Brain microvascular endothelial cell (primary cell): Measurements from ENCODE around the gene NXN.

Source experiments
- DNase-seq: peaks from one replicate; pipeline ENCODE4 v3.0.0-alpha.2; 2020
- H3K27ac ChIP-seq: fragments of 250-450 bp; sonication (Bioruptor Pico); 2 replicates; pipeline ENCODE4 v1.5.1; 2020; ENCODE audit warnings: mild to moderate bottlenecking, moderate library complexity
- H3K27me3 ChIP-seq: fragments of 250-450 bp; sonication (Bioruptor Pico); replicated peaks from 2 replicates; pipeline ENCODE4 v1.5.1; 2020; ENCODE audit warnings: mild to moderate bottlenecking
- H3K36me3 ChIP-seq: fragments of 250-450 bp; sonication (Bioruptor Pico); replicated peaks from 2 replicates; pipeline ENCODE4 v1.5.1; 2020; ENCODE audit warnings: mild to moderate bottlenecking
- H3K4me3 ChIP-seq: 2 replicates; pipeline ENCODE4 v1.5.1; 2011; ENCODE audit warnings: low read depth, mild to moderate bottlenecking, control low read depth, low read length, moderate library complexity
- CTCF ChIP-seq: IDR thresholded peaks from 2 replicates; pipeline ENCODE4 v1.5.1; 2011; ENCODE audit warnings: low read depth, mild to moderate bottlenecking, moderate library complexity, low read length, control low read depth, inconsistent platforms; ENCODE audit errors: missing control alignments
- in situ Hi-C: cut with HindIII; loops from 2 replicates; pipeline ENCODE4 v1.10.0; 2017; ENCODE audit warnings: low sequenced_read_pairs, low pct_ligation_motif_present

Gene NXN

GRCh38 chr17:962670-963069 is 16.9 kb downstream of the NXN start:
- in situ Hi-C loops: no loop called here
- Histone ChIP-seq H3K27me3 (no peaks in the 10 kb centered on the region), H3K27ac (no peak overlapping the region), H3K36me3 (no peaks in the 10 kb centered on the region), H3K4me3 (no peak overlapping the region)
- no peak for TF ChIP-seq CTCF
- DNase-seq: no peak

- Histone ChIP-seq H3K4me3 (no peak overlapping the region), H3K27me3 (no peaks in the 10 kb centered on the region), H3K27ac (no peak overlapping the region), H3K36me3 (no peaks in the 10 kb centered on the region)
- in situ Hi-C loops: no loop called here
- no peak for TF ChIP-seq CTCF
- no peak for DNase-seq
Measured at GRCh38 chr17:962166-962565, 17.4 kb downstream of the NXN start.

GRCh38 chr17:958712-959451 is 20.7 kb downstream of the NXN start:
- in situ Hi-C loops: no loop called here

GRCh38 chr17:957856-958421 is 21.6 kb downstream of the NXN start:
- DNase-seq: no peak
- H3K4me3 ChIP-seq: no peak overlapping the region
- no peaks in the 10 kb centered on the region for H3K27me3 ChIP-seq
- H3K36me3 ChIP-seq: no peaks in the 10 kb centered on the region
- in situ Hi-C loops: no loop called here
- no peak for TF ChIP-seq CTCF
- H3K27ac ChIP-seq: no peak overlapping the region

More at GRCh38 chr17:958712-959451, 20.7 kb downstream of the NXN start:
- Histone ChIP-seq H3K27me3 (no peaks in the 10 kb centered on the region), H3K27ac (no peak overlapping the region), H3K36me3 (no peaks in the 10 kb centered on the region), H3K4me3 (no peak overlapping the region)
- no peak for DNase-seq
- TF ChIP-seq CTCF: no peak

- no peak for DNase-seq
- Histone ChIP-seq H3K4me3 (no peak overlapping the region), H3K27me3 (no peaks in the 10 kb centered on the region), H3K27ac (no peak overlapping the region), H3K36me3 (no peaks in the 10 kb centered on the region)
- TF ChIP-seq CTCF: no peak
- in situ Hi-C loops: no loop called here
Measured at GRCh38 chr17:956905-957304, 22.7 kb downstream of the NXN start.
